T-cell (primary cell): ENCODE data around the gene MARCHF6. TPM values are rescaled to one million over a fixed set of nuclear protein-coding genes. Genes with fewer than 3 reads are reported as not detected.
"Not testable (repeated sequence)": the region's sequence is repeated elsewhere in the genome, so short reads cannot be mapped to it uniquely, and the experiment has no call there.

ENCODE experiments used
- ATAC-seq, 4 experiments: fragments of 200-7000 bp in 3 of 4; fragments of 150-1000 bp in 1 of 4; cut with Tn5 transposase; replicated peaks in 1 of 4; 1 replicate in 3 of 4; 2 replicates in 1 of 4; pipeline ENCODE4 v1.10.0; 2021; ENCODE audit warnings: moderate library complexity in 3 of 4, mild to moderate bottlenecking in 2 of 4, moderate number of reproducible peaks in 1 of 4
- CTCF ChIA-PET, 2 donors: fragments of 300-600 bp; sonication (Branson Sonifier 250); formaldehyde crosslinking; loops; one replicate each; lab custom pipeline; 2022; ENCODE audit warnings: antibody characterized with exemption in 2 of 2; lab: Charles Lee
- POLR2A ChIA-PET, 2 donors: fragments of 300-600 bp; sonication (Branson Sonifier 250); formaldehyde crosslinking; loops; one replicate each; lab custom pipeline; 2022; ENCODE audit warnings: antibody characterized with exemption in 2 of 2; lab: Charles Lee
- DNase-seq, 35 experiments: peaks; one replicate each; pipeline versions ENCODE4 v3.0.0 to v3.0.0-alpha.2; 2013 to 2023
- H3K27ac ChIP-seq: one replicate; pipeline ENCODE4 v1.5.1; 2013; ENCODE audit warnings: low read length
- H3K27me3 ChIP-seq, 2 experiments: replicated peaks in 1 of 2; 1 replicate in 1 of 2; 2 replicates in 1 of 2; pipeline versions ENCODE4 v1.6.1 to v1.7.0; 2013; ENCODE audit warnings: low read length in 1 of 2, mixed read lengths in 1 of 2; ENCODE audit not compliant: control insufficient read depth in 2 of 2, insufficient read depth in 2 of 2; ENCODE audit errors: extremely low read depth in 1 of 2
- H3K36me3 ChIP-seq, 2 donors: 1 replicate in 1 of 2; 2 replicates in 1 of 2; pipeline versions ENCODE4 v1.6.1 to v1.7.0; 2013; ENCODE audit warnings: low read length in 1 of 2; ENCODE audit not compliant: control insufficient read depth in 2 of 2, insufficient read depth in 1 of 2; ENCODE audit errors: extremely low read depth in 1 of 2
- H3K4me1 ChIP-seq, 2 experiments: 1 replicate in 1 of 2; 2 replicates in 1 of 2; pipeline versions ENCODE4 v1.6.1 to v1.7.0; 2013; ENCODE audit warnings: low read length in 2 of 2, mixed read lengths in 1 of 2; ENCODE audit not compliant: insufficient read depth in 2 of 2, control insufficient read depth in 1 of 2; ENCODE audit errors: extremely low read depth in 1 of 2
- H3K4me3 ChIP-seq, 2 donors: 1 replicate in 1 of 2; 2 replicates in 1 of 2; pipeline versions ENCODE4 v1.5.1 to v1.7.0; 2013; ENCODE audit warnings: mild to moderate bottlenecking in 2 of 2, low read length in 1 of 2, moderate library complexity in 1 of 2; ENCODE audit not compliant: control insufficient read depth in 1 of 2; ENCODE audit errors: extremely low read depth in 1 of 2
- H3K9me3 ChIP-seq: 2 replicates; pipeline ENCODE4 v1.7.0; 2013
- H3K27ac Mint-ChIP-seq, 2 donors: one replicate each; pipeline ENCODE4 v1.8.0; 2020 to 2021; ENCODE audit warnings: mild to moderate bottlenecking in 2 of 2, mixed read lengths in 2 of 2
- H3K27me3 Mint-ChIP-seq, 2 donors: one replicate each; pipeline ENCODE4 v1.8.0; 2021 to 2022; ENCODE audit warnings: mixed read lengths in 2 of 2
- H3K36me3 Mint-ChIP-seq: one replicate; pipeline ENCODE4 v1.8.0; 2021; ENCODE audit warnings: mixed read lengths
- H3K4me1 Mint-ChIP-seq, 3 donors: one replicate each; pipeline ENCODE4 v1.8.0; 2020 to 2022; ENCODE audit warnings: mixed read lengths in 3 of 3, mild to moderate bottlenecking in 1 of 3
- H3K4me3 Mint-ChIP-seq, 3 donors: one replicate each; pipeline ENCODE4 v1.8.0; 2020 to 2022; ENCODE audit warnings: mild to moderate bottlenecking in 3 of 3, mixed read lengths in 3 of 3, moderate library complexity in 3 of 3
- H3K9me3 Mint-ChIP-seq, 3 donors: one replicate each; pipeline ENCODE4 v1.8.0; 2020 to 2022; ENCODE audit warnings: mixed read lengths in 3 of 3
- WGBS: methylation state at CpG from one replicate; pipeline ENCODE4 v1.1.5; 2013; ENCODE audit warnings: missing lambda C conversion rate; ENCODE audit not compliant: insufficient coverage; 5-methylcytosine and 5-hydroxymethylcytosine counted together
- total RNA-seq, 35 experiments: library from RNA in 6 of 35; stranded (reverse) in 6 of 35; fragments of 120-200 nt in 1 of 35; gene quantifications; one replicate each; pipeline versions ENCODE4 v1.2.1 to v1.2.4 and lab custom pipeline; 2013 to 2026

MARCHF6 gene
- total RNA-seq, 5 donors from 2014 or later (not counting 1 experiment from before 2014, with no cell fraction given): 146 to 185 (median 167) TPM

DNA sequence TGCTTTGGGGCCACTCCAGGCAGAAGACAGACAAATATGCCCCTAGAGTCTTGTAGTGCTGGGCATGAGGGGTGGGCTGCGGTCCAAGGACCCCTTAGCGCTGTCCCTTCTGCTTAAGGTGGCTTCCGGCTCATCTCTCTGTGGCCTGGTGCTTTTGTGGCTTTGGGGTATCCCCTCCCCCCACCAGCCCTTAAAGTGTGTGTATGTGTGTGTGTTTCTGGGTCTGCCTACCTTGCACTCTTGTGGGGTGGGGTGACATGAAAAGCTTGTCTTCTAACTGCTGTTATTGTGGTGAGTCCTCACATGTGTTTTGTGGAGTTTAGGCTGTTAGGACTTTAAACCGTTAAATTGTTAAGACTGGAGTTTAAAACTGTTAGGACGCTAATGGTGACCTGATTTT is 23.6 kb downstream of the MARCHF6 start:
- ChIA-PET CTCF (interaction anchor here in 1 of 2 donors (1.8 kb wide), 1 partner anchor 12 kb away, joined by 8 read pairs; no protein-coding TSS in a partner anchor), POLR2A (no interaction called here)
- Mint-ChIP-seq H3K36me3 (peaks cover 45% of the 10 kb centered on the region), H3K27me3 (no peaks in the 10 kb centered on the region), H3K4me1 (peaks cover 61 to 71% (median 68%) of the 10 kb centered on the region in 3 donors), H3K27ac (peak overlapping the region; percentile 7 to 38), H3K9me3 (no peaks in the 10 kb centered on the region), H3K4me3 (peak overlapping the region in 1 of 3 donors; percentile 46)
- DNase-seq (peak in 6 of 35 experiments; percentile 12 to 26 (median 19)), ATAC-seq (peak; percentile 27 to 46 (median 42))
- no peak overlapping the region for H3K4me3 ChIP-seq
- no peak overlapping the region for H3K27ac ChIP-seq
- no peaks in the 10 kb centered on the region for H3K9me3 ChIP-seq
- WGBS: no CpG with 5 or more reads among the region's 5 CpGs
- peaks cover 7 to 29% of the 10 kb centered on the region in 2 experiments for H3K4me1 ChIP-seq
- no peaks in the 10 kb centered on the region for H3K27me3 ChIP-seq
- peaks cover 0 to 20% of the 10 kb centered on the region in 2 donors for H3K36me3 ChIP-seq

DNA sequence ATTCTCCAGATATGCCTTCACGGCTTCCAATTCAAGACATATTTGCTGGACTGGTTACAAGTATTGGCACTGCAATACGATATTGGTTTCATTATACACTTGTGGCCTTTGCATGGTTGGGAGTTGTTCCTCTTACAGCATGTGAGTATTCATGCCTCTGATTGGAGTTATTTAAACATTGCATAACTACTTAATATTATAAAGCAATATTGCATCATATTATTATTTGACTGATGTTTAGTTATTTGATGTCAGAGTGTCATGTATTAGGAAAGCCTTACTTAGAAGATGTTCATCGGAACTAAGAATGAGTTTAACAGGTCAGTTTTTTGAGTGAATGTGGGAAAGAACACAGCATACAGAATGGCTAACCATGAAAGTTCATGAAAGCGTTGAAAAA is 28.3 kb downstream of the MARCHF6 start:
- peaks cover 4 to 7% of the 10 kb centered on the region in 2 experiments for H3K4me1 ChIP-seq
- no peak overlapping the region for H3K4me3 ChIP-seq
- no peaks in the 10 kb centered on the region for H3K27me3 Mint-ChIP-seq
- H3K36me3 ChIP-seq: peaks cover 0 to 40% of the 10 kb centered on the region in 2 donors
- POLR2A ChIA-PET: interaction anchor here in 1 of 2 donors (1.0 kb wide), 1 partner anchor 39 kb away, joined by 3 read pairs; no protein-coding TSS in a partner anchor
- H3K4me1 Mint-ChIP-seq: peaks cover 20 to 49% (median 29%) of the 10 kb centered on the region in 3 donors
- no peaks in the 10 kb centered on the region for H3K9me3 Mint-ChIP-seq
- ATAC-seq (no peak), DNase-seq (no peak)
- WGBS: no CpG with 5 or more reads among the region's 4 CpGs
- no peak overlapping the region for H3K27ac Mint-ChIP-seq
- H3K27ac ChIP-seq: no peak overlapping the region
- CTCF ChIA-PET: no interaction called here
- H3K9me3 ChIP-seq: no peaks in the 10 kb centered on the region
- no peaks in the 10 kb centered on the region for H3K27me3 ChIP-seq
- H3K36me3 Mint-ChIP-seq: peaks cover 50% of the 10 kb centered on the region
- H3K4me3 Mint-ChIP-seq: no peak overlapping the region

DNA sequence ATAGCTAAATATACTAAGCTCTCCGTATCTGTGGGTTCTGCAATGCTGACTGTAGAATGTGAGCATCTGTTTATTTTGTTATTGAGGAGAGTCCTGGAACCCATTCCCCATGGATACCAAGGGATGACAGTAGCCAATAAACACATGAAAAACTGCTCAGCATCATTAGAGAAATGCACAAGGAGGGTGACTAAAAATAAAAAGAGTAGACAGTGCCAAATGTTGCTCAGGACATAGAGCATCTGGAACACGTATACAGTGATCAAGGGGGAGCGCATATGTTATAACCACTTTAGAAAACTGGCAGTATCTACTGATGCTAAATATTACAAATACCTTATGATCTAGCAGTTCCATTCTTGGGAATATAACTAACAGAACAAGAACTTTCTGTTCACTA is 31.0 kb downstream of the MARCHF6 start:
- ATAC-seq: no peak
- no peaks in the 10 kb centered on the region for H3K9me3 ChIP-seq
- Mint-ChIP-seq H3K36me3 (peaks cover 39% of the 10 kb centered on the region), H3K4me1 (peaks cover 4 to 28% (median 13%) of the 10 kb centered on the region in 3 donors), H3K9me3 (no peaks in the 10 kb centered on the region), H3K27me3 (no peaks in the 10 kb centered on the region), H3K4me3 (no peak overlapping the region), H3K27ac (no peak overlapping the region)
- H3K4me3 ChIP-seq: no peak overlapping the region
- WGBS: no CpG with 5 or more reads among the region's 3 CpGs
- ChIA-PET CTCF (interaction anchor here in 1 of 2 donors (1.1 kb wide), 1 partner anchor 25 kb away, joined by 3 read pairs; no protein-coding TSS in a partner anchor), POLR2A (interaction anchor here in 1 of 2 donors (0.5 to 0.6 kb wide), 2 partner anchors 14 to 21 kb away, joined by 4 to 5 read pairs; no protein-coding TSS in a partner anchor)
- H3K27me3 ChIP-seq: no peaks in the 10 kb centered on the region
- H3K36me3 ChIP-seq: peaks cover 5 to 47% of the 10 kb centered on the region in 2 donors
- no peaks in the 10 kb centered on the region for H3K4me1 ChIP-seq
- H3K27ac ChIP-seq: no peak overlapping the region
- no peak for DNase-seq

DNA sequence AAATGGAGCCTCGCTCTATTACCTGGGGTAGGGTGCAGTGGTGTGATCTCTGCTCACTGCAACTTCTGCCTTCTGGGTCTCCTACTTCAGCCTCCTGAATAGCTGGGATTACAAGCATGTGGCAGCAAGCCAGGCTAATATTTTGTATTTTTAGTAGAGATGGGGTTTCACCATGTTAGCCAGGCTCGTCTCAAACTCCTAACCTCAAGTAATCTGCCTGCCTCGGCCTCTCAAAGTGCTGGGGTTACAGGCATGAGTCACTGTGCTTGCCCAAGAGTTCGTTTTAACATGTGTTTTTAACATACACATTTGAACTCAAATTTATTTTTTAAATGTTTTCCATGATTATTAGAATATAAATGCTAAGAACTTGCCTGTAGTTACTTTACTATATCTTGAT is 34.2 kb downstream of the MARCHF6 start:
- Mint-ChIP-seq H3K4me1 (peaks cover 0 to 20% (median 6%) of the 10 kb centered on the region in 3 donors), H3K27me3 (no peaks in the 10 kb centered on the region), H3K9me3 (no peaks in the 10 kb centered on the region), H3K4me3 (no peak overlapping the region), H3K36me3 (peaks cover 42% of the 10 kb centered on the region), H3K27ac (no peak overlapping the region)
- Histone ChIP-seq H3K9me3 (no peaks in the 10 kb centered on the region), H3K27ac (no peak overlapping the region), H3K27me3 (no peaks in the 10 kb centered on the region), H3K4me1 (no peaks in the 10 kb centered on the region), H3K36me3 (peaks cover 6 to 57% of the 10 kb centered on the region in 2 donors), H3K4me3 (no peak overlapping the region)
- WGBS: no CpG with 5 or more reads among the region's 4 CpGs
- DNase-seq: no peak
- no peak for ATAC-seq
- CTCF ChIA-PET: no interaction called here
- POLR2A ChIA-PET: no interaction called here

DNA sequence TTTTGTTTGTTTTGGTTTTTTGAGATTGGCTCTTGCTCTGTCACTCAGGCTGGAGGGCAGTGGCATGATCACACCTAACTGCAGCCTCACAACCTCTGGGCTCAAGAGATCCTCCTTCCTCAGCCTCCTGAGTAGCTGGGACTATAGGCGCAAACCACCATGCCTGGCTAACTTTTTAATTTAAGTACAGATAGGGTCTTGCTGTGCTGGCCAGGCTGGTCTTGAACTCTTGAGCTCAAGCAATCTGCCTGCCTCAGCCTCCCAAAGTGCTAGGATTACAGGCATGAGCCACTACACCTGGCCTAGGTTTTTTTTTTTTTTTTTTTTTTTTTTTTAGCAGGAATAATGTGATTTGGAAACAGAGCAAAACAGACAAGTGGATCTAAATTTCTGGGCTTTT is 37.6 kb downstream of the MARCHF6 start:
- H3K4me3 Mint-ChIP-seq: no peak overlapping the region
- H3K36me3 Mint-ChIP-seq: peaks cover 36% of the 10 kb centered on the region
- Histone ChIP-seq H3K9me3 (no peaks in the 10 kb centered on the region), H3K4me1 (no peaks in the 10 kb centered on the region), H3K36me3 (peaks cover 17 to 67% of the 10 kb centered on the region in 2 donors), H3K4me3 (no peak overlapping the region), H3K27me3 (no peaks in the 10 kb centered on the region), H3K27ac (no peak overlapping the region)
- no peak overlapping the region for H3K27ac Mint-ChIP-seq
- ATAC-seq (no peak), DNase-seq (no peak)
- POLR2A ChIA-PET: no interaction called here
- WGBS: no CpG with 5 or more reads among the region's 1 CpG
- CTCF ChIA-PET: interaction anchor here (0.7 kb wide), 3 partner anchors 20 to 112 kb away, joined by 4 to 7 read pairs (median 5); no protein-coding TSS in a partner anchor
- H3K9me3 Mint-ChIP-seq: no peaks in the 10 kb centered on the region
- no peaks in the 10 kb centered on the region for H3K27me3 Mint-ChIP-seq
- peaks cover 0 to 3% (median 0%) of the 10 kb centered on the region in 3 donors for H3K4me1 Mint-ChIP-seq

DNA sequence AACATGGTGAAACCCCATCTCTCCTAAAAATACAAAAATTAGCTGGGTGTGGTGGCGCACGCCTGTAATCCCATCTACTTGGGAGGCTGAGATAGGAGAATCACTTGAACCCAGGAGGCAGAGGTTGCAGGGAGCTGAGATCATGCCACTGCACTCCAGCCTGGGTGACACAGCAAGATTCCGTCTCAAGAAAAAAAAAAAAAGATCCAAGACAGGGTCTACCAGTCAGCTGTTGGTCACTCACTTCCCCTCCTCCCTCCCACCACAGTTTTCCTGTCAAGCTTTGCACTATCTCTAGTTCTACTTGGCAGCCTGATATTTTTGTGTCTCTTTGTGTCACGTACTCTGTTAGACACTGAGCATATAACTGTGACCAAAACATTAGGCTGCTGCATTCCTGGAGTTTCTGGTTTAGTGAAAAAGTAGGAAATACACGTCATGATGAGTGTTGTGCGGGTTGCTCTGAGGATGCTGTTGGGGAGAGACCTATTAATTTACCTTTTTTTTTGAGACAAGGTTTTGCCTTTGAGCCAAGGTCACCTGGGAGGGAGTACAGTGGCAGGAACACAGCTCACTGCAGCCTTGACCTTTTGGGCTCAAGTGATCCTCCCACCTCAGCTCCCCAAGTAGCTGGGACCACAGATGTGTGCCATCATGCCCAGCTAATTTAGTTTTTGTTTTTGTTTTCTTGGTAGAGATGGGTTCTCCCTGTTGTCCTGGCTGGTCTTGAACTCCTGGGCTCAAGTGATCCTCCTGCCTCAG is 39.3 kb downstream of the MARCHF6 start:
- not testable (repeated sequence) for DNase-seq, H3K27me3 Mint-ChIP-seq, H3K27me3 ChIP-seq, H3K4me1 Mint-ChIP-seq, H3K27ac Mint-ChIP-seq, H3K4me3 ChIP-seq, ATAC-seq, H3K4me3 Mint-ChIP-seq, H3K9me3 Mint-ChIP-seq, H3K4me1 ChIP-seq, H3K9me3 ChIP-seq, H3K27ac ChIP-seq
- WGBS: 80% methylated on average over 2 of the region's 6 CpGs
- H3K36me3 Mint-ChIP-seq: peaks cover 44% of the 10 kb centered on the region
- H3K36me3 ChIP-seq: peaks cover 25 to 72% of the 10 kb centered on the region in 2 donors
- POLR2A ChIA-PET: interaction anchor here in 1 of 2 donors (0.6 kb wide), 1 partner anchor 30 kb away, joined by 3 read pairs; no protein-coding TSS in a partner anchor
- CTCF ChIA-PET: interaction anchor here in 1 of 2 donors (0.6 kb wide), 2 partner anchors 109 to 136 kb away, joined by 6 to 10 read pairs; no protein-coding TSS in a partner anchor
